Gastroesophageal sphincter (tissue), 3 donors: ENCODE results near the gene CFAP99.

Source experiments
- EP300 ChIP-seq: sonication (generic); formaldehyde crosslinking; IDR thresholded peaks from one replicate; pipeline ENCODE4 v1.6.1; 2017; ENCODE audit warnings: antibody characterized with exemption, mild to moderate bottlenecking
- POLR2A ChIP-seq, 2 donors: fragments of 450-650 bp; IDR thresholded peaks; one replicate each; pipeline ENCODE4 v1.6.1; 2017; ENCODE audit warnings: antibody characterized with exemption in 2 of 2, mild to moderate bottlenecking in 2 of 2, moderate library complexity in 1 of 2
- TF ChIP-seq, protein P1 (sequence below), 4 experiments: fragments of 200-600 bp in 2 of 4; fragments of 450-650 bp in 2 of 4; sonication (generic) in 1 of 4; IDR thresholded peaks; one replicate each; pipeline ENCODE4 v1.5.1; 2017 to 2019; ENCODE audit warnings: antibody characterized with exemption in 4 of 4, mild to moderate bottlenecking in 2 of 4, moderate library complexity in 2 of 4

DNA sequence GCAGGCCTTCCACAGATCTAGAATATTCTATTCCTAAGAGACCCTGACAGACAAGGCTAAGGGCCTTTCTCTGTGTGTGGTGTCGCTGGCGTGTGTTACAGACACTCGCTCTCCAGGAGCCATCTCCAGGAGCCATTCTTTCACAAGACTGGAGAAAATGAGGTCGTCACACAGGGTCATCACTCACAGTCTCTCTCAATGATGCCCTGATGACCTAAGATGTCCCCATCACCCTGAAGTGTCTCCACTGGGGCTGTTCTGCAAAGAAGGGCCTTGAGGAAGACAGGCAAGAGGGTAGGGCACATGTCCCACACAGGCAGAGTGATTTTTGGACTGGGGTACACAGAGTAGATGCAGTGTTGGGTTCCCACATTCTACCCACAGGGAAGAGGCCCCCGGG, 35.0 kb upstream of the CFAP99 start:
- TF ChIP-seq, protein P1, sequence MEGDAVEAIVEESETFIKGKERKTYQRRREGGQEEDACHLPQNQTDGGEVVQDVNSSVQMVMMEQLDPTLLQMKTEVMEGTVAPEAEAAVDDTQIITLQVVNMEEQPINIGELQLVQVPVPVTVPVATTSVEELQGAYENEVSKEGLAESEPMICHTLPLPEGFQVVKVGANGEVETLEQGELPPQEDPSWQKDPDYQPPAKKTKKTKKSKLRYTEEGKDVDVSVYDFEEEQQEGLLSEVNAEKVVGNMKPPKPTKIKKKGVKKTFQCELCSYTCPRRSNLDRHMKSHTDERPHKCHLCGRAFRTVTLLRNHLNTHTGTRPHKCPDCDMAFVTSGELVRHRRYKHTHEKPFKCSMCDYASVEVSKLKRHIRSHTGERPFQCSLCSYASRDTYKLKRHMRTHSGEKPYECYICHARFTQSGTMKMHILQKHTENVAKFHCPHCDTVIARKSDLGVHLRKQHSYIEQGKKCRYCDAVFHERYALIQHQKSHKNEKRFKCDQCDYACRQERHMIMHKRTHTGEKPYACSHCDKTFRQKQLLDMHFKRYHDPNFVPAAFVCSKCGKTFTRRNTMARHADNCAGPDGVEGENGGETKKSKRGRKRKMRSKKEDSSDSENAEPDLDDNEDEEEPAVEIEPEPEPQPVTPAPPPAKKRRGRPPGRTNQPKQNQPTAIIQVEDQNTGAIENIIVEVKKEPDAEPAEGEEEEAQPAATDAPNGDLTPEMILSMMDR (IDR thresholded peaks at IDR 0.05), result no peak
- TF ChIP-seq POLR2A (IDR thresholded peaks at IDR 0.05) (no peak), EP300 (no peak)
